ENCODE results near the gene ZNF346.

ZNF346 gene

DNA sequence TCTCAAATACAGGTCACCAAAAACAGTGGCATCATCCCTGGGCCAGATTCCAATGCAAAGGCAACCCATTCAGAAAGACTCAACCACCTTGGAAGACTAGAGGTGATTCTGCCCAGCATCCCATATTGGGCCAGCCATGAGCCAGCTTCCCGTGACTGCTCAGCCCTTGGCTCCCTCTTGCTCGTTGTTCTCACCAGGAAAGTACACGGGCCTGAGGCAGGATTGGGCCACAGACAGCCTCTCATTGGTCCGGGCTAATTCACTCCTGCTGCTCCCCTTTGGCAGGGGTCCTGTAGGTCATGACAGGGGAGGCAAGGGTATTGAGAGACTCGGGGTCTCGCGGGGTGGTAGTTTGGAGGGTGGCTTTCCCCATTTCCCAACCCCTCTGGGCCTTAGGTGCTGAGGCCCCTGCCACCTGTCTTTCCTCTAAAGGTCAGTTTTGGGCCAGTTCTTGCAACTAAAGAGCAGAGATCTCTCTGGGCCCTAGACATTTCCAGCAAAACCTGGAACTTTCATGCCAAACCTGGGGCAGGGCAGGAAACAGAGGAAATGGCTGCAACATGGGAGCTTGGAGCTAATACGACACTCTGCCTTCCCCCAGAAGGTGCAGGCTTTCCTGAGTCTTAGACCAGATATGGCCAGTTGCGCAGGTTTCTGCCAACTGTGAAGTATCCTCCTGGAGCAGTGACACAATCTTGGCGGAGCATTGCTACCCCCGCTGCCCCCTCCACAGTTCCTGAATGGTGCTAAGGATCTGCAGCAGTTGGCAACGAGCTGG lies 42.2 kb downstream of the ZNF346 start:
- H3K4me3 ChIP-seq (ENCODE audit: low read depth, low read length): no peak overlapping the region
- no peak for TF ChIP-seq MYC (IDR thresholded peaks at IDR 0.05; ENCODE audit: low read depth, low read length)
- TF ChIP-seq, protein P1, sequence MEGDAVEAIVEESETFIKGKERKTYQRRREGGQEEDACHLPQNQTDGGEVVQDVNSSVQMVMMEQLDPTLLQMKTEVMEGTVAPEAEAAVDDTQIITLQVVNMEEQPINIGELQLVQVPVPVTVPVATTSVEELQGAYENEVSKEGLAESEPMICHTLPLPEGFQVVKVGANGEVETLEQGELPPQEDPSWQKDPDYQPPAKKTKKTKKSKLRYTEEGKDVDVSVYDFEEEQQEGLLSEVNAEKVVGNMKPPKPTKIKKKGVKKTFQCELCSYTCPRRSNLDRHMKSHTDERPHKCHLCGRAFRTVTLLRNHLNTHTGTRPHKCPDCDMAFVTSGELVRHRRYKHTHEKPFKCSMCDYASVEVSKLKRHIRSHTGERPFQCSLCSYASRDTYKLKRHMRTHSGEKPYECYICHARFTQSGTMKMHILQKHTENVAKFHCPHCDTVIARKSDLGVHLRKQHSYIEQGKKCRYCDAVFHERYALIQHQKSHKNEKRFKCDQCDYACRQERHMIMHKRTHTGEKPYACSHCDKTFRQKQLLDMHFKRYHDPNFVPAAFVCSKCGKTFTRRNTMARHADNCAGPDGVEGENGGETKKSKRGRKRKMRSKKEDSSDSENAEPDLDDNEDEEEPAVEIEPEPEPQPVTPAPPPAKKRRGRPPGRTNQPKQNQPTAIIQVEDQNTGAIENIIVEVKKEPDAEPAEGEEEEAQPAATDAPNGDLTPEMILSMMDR (IDR thresholded peaks at IDR 0.05; ENCODE audit: low read depth, low read length): no peak
- TF ChIP-seq, protein P2, sequence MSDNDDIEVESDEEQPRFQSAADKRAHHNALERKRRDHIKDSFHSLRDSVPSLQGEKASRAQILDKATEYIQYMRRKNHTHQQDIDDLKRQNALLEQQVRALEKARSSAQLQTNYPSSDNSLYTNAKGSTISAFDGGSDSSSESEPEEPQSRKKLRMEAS (IDR thresholded peaks at IDR 0.05; ENCODE audit: low read depth, low read length): no peak
- TF ChIP-seq POLR2A (IDR thresholded peaks at IDR 0.05; ENCODE audit: extremely low read depth, insufficient read length): no peak
- no peak for DNase-seq (ENCODE audit: low read depth)

DNA sequence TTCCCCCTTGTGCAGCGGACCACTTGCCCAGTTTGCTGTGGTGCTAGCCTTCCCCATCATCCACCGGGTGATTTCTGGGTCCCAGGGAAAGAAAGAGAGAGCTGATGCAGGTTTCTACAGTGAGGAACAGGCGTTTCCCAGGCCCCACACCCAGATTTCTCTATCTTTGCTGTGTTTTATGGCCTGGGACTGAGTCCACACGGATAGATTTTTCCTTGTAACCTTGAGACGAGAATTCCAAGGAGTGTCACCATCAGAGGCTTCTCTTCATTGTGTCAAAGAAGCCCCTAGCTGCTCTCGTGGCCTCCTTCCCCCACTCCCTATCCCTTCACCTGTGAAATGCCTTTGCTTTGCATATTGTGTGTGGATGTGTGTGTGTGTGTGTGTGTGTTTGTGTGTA lies 43.0 kb downstream of the ZNF346 start:
- TF ChIP-seq, protein P2 (IDR thresholded peaks at IDR 0.05; ENCODE audit: low read depth, low read length): no peak
- no peak for TF ChIP-seq MYC (IDR thresholded peaks at IDR 0.05; ENCODE audit: low read depth, low read length)
- H3K4me3 ChIP-seq (ENCODE audit: low read depth, low read length): no peak overlapping the region
- no peak for DNase-seq (ENCODE audit: low read depth)

DNA sequence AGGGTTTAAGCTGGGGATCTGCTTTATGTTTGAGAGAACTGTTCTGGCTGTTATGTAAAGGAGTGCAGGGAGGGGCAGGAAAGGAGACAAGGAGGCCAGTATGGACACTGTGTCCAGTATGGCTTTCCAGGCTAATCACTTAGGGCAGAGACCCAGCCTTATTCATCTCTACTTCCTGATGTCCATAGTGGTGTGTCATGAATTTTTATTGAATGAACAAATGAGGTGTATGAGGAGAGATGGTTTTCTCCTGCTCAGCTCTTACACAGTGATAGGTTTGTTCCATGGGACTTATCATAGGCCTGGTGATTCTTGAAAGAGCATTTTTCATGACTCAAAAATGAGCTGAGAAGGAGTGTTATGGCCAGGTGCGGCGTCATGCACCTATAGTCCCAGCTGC lies 43.7 kb downstream of the ZNF346 start:
- TF ChIP-seq, protein P2 (IDR thresholded peaks at IDR 0.05; ENCODE audit: low read depth, low read length): no peak
- TF ChIP-seq MYC (IDR thresholded peaks at IDR 0.05; ENCODE audit: low read depth, low read length) (no peak), POLR2A (IDR thresholded peaks at IDR 0.05; ENCODE audit: extremely low read depth, insufficient read length) (no peak)
- TF ChIP-seq, protein P1 (IDR thresholded peaks at IDR 0.05; ENCODE audit: low read depth, low read length): no peak
- no peak for DNase-seq (ENCODE audit: low read depth)
- H3K4me3 ChIP-seq (ENCODE audit: low read depth, low read length): no peak overlapping the region

DNA sequence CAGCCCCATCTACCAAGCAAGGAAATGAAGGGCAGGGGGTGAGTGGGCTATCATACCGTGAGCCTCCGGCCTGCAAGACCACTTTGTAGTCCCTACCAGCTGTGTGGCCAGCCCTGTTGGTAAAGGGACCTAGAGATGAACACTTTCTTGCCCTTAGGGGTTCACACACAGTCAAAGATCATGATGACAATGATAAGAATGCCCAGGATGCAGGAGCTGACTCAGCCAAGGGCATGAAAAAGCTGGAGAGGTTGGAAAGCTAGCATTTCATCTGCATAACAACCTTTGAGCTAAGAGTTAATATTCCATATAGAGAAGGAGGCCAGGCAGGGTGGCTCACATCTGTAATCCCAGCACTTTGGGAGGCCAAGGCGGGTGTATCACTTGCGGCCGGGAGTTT lies 45.0 kb downstream of the ZNF346 start:
- TF ChIP-seq POLR2A (IDR thresholded peaks at IDR 0.05; ENCODE audit: extremely low read depth, insufficient read length) (no peak), MYC (IDR thresholded peaks at IDR 0.05; ENCODE audit: low read depth, low read length) (no peak)
- TF ChIP-seq, protein P1 (IDR thresholded peaks at IDR 0.05; ENCODE audit: low read depth, low read length): no peak
- TF ChIP-seq, protein P2 (IDR thresholded peaks at IDR 0.05; ENCODE audit: low read depth, low read length): no peak
- no peak for DNase-seq (ENCODE audit: low read depth)
- H3K4me3 ChIP-seq (ENCODE audit: low read depth, low read length): no peak overlapping the region

DNA sequence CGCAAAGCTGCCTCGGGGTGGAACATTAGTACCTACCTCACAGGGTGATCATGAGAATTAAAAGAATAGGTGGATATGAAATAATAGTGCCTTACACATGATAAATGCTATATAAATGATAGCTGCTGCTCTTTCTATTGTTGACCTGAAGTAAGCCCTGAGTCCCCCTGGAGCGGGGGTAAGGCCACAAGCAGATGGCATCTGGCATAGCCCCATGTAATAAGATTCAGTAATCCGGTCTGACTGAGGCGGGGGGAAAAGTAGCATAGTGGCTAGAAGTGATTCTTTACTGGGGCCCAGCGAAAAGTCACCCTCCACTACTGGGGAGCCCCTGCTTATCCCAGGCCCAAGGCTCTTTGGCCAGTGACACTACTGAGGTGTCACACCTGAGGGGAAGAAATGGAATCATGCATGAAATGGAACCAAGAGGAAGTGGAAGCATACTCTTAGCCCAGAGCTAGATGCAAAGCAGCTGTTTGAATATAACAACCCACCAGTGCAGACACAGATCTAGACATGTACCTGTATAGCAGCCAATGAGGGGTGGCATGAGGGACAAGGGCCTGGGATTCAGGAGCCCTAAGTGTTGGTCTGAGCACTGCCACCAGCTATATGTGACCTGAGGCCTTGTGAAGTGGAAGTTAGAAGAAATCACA lies 48.2 kb downstream of the ZNF346 start:
- no peak for DNase-seq (ENCODE audit: low read depth)
- TF ChIP-seq, protein P1 (IDR thresholded peaks at IDR 0.05; ENCODE audit: low read depth, low read length): no peak
- no peak for TF ChIP-seq POLR2A (IDR thresholded peaks at IDR 0.05; ENCODE audit: extremely low read depth, insufficient read length)
- TF ChIP-seq, protein P2 (IDR thresholded peaks at IDR 0.05; ENCODE audit: low read depth, low read length): no peak
- no peak for TF ChIP-seq MYC (IDR thresholded peaks at IDR 0.05; ENCODE audit: low read depth, low read length)
- no peak overlapping the region for H3K4me3 ChIP-seq (ENCODE audit: low read depth, low read length)
